ENCODE results near the gene C1QTNF5. TPM values are rescaled to one million over a fixed set of nuclear protein-coding genes. Genes with fewer than 3 reads are reported as not detected.

The C1QTNF5 gene
- total and polyA plus RNA-seq, 2 experiments from 2014 or later: 13.7 to 18.0 TPM

GRCh38 chr11:119305556-119306372 is 34.9 kb downstream of the C1QTNF5 start:
- no peaks in the 10 kb centered on the region for H3K36me3 ChIP-seq (replicated peaks; ENCODE audit: insufficient read depth, low read depth)
- no peak for DNase-seq (ENCODE audit: low spot score)
- no peaks in the 10 kb centered on the region for H4K20me1 ChIP-seq (ENCODE audit: insufficient read depth, poor library complexity, severe bottlenecking)
- H3K4me2 ChIP-seq: no peak overlapping the region
- no peaks in the 10 kb centered on the region for H3K9me3 ChIP-seq (ENCODE audit: low read depth)
- H3K4me1 ChIP-seq (ENCODE audit: insufficient read depth): no peaks in the 10 kb centered on the region
- H3K4me3 ChIP-seq: no peak overlapping the region
- no peaks in the 10 kb centered on the region for H3K27me3 ChIP-seq
- H2AFZ ChIP-seq: no peak overlapping the region
- TF ChIP-seq EZH2phosphoT487 (IDR thresholded peaks at IDR 0.05; ENCODE audit: low read depth, severe bottlenecking, unreplicated experiment) (no peak), CTCF (IDR thresholded peaks at IDR 0.05; ENCODE audit: poor library complexity) (no peak), EZH2 (IDR thresholded peaks at IDR 0.05; ENCODE audit: borderline replicate concordance) (no peak)
- no peaks in the 10 kb centered on the region for H3K79me2 ChIP-seq
- no peak overlapping the region for H3K27ac ChIP-seq
- H3K9me2 ChIP-seq (replicated peaks; ENCODE audit: insufficient read depth): no peaks in the 10 kb centered on the region
- WGBS (ENCODE audit: low lambda C conversion rate, missing lambda C conversion rate): 89% methylated on average over 7 of the region's 7 CpGs

- H2AFZ ChIP-seq: no peak overlapping the region
- H3K4me3 ChIP-seq: no peak overlapping the region
- H3K9me3 ChIP-seq (ENCODE audit: low read depth): no peaks in the 10 kb centered on the region
- DNase-seq (ENCODE audit: low spot score): no peak
- H3K27me3 ChIP-seq: no peaks in the 10 kb centered on the region
- TF ChIP-seq EZH2phosphoT487 (IDR thresholded peaks at IDR 0.05; ENCODE audit: low read depth, severe bottlenecking, unreplicated experiment) (no peak), EZH2 (IDR thresholded peaks at IDR 0.05; ENCODE audit: borderline replicate concordance) (no peak), CTCF (IDR thresholded peaks at IDR 0.05; ENCODE audit: poor library complexity) (no peak)
- H3K79me2 ChIP-seq: no peaks in the 10 kb centered on the region
- H3K4me2 ChIP-seq: no peak overlapping the region
- H3K27ac ChIP-seq: no peak overlapping the region
- no peaks in the 10 kb centered on the region for H3K9me2 ChIP-seq (replicated peaks; ENCODE audit: insufficient read depth)
- H3K36me3 ChIP-seq (replicated peaks; ENCODE audit: insufficient read depth, low read depth): no peaks in the 10 kb centered on the region
- H3K4me1 ChIP-seq (ENCODE audit: insufficient read depth): no peaks in the 10 kb centered on the region
- no peaks in the 10 kb centered on the region for H4K20me1 ChIP-seq (ENCODE audit: insufficient read depth, poor library complexity, severe bottlenecking)
- 97% methylated on average over 5 of the region's 5 CpGs for WGBS (ENCODE audit: low lambda C conversion rate, missing lambda C conversion rate)
Observed at GRCh38 chr11:119303227-119303718, 37.4 kb downstream of the C1QTNF5 start.

DNA sequence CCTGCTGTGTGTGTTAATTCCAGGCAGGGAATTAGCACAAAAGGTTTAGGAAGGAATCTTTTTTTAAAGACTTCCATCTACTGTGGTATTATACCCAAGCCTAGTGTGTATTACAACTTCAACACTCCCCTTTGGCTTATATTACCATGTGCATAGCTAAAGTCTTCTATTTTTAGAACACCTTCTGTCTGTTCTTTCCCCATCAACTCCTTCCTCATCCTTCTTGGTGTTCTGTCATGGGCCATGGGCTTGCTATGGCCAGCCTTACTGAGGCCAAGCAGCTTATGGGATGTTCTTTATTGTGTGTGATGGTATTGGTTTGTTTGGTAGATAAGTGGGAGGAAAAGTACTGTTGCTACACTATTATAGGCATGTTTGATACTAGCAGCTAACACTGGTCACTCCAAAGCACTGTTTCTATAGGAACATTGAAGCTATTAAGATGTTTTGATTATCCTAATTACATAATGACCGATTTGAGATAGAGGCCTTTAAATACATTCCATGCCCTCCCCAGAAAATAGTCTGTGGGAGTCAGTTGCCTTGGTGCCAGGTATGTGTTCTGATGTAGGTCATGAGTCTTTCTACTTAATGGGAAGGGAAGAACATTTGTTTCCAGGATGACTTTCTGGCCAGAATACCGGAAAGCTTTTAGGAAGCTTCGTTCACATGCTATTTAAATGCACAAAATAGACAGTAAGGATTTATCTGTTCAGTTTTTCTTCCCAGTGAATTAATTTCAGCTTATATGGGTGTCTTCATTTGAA is 40.3 kb downstream of the C1QTNF5 start:
- no peaks in the 10 kb centered on the region for H3K79me2 ChIP-seq

More for the DNA sequence above, 40.3 kb downstream of the C1QTNF5 start:
- WGBS (ENCODE audit: low lambda C conversion rate, missing lambda C conversion rate): 92% methylated on average over 3 of the region's 3 CpGs
- H3K4me3 ChIP-seq: no peak overlapping the region
- H3K36me3 ChIP-seq (replicated peaks; ENCODE audit: insufficient read depth, low read depth): no peaks in the 10 kb centered on the region
- H3K27me3 ChIP-seq: no peaks in the 10 kb centered on the region
- no peaks in the 10 kb centered on the region for H3K9me2 ChIP-seq (replicated peaks; ENCODE audit: insufficient read depth)
- H2AFZ ChIP-seq: no peak overlapping the region
- no peak overlapping the region for H3K27ac ChIP-seq
- no peaks in the 10 kb centered on the region for H3K4me1 ChIP-seq (ENCODE audit: insufficient read depth)
- no peak overlapping the region for H3K4me2 ChIP-seq
- H4K20me1 ChIP-seq (ENCODE audit: insufficient read depth, poor library complexity, severe bottlenecking): no peaks in the 10 kb centered on the region
- no peaks in the 10 kb centered on the region for H3K9me3 ChIP-seq (ENCODE audit: low read depth)
- DNase-seq (ENCODE audit: low spot score): no peak
- TF ChIP-seq EZH2 (IDR thresholded peaks at IDR 0.05; ENCODE audit: borderline replicate concordance) (no peak), CTCF (IDR thresholded peaks at IDR 0.05; ENCODE audit: poor library complexity) (no peak), EZH2phosphoT487 (IDR thresholded peaks at IDR 0.05; ENCODE audit: low read depth, severe bottlenecking, unreplicated experiment) (no peak)

Measured in hepatocyte (in vitro differentiated cells).